Measurements from ENCODE around the gene TLN1.

- no peak for TF ChIP-seq CTCF (IDR thresholded peaks at IDR 0.05; ENCODE audit: low read length)
- TF ChIP-seq EZH2 (IDR thresholded peaks at IDR 0.05; ENCODE audit: borderline replicate concordance, low read length), result no peak
Observed at GRCh38 chr9:35714579-35715252, 17.3 kb downstream of the TLN1 start.

Measured in OCI-LY1 (cell line).